ENCODE measurements around the gene RASGRF1. TPM values are rescaled to one million over a fixed set of nuclear protein-coding genes. Genes with fewer than 3 reads are reported as not detected.

Gene RASGRF1
- total RNA-seq, 4 donors from 2014 or later, result not detected

GRCh38 chr15:78984041-78984440 lies 106.5 kb downstream of the RASGRF1 start:
- intact Hi-C loops (cut with DNase I; ENCODE audit: low total_unique reads), result no loop called here
- H3K9me3 ChIP-seq, result no peaks in the 10 kb centered on the region
- in situ Hi-C loops (cut with MboI; ENCODE audit: low sequenced_read_pairs in 4 of 4), result loop anchor here in 1 of 4 donors (10.0 kb wide), 1 partner anchor 69 kb away; no protein-coding TSS in a partner anchor

GRCh38 chr15:78983146-78983918 lies 107.2 kb downstream of the RASGRF1 start:
- Histone ChIP-seq H3K4me3 (no peak overlapping the region), H3K36me3 (no peaks in the 10 kb centered on the region), H3K4me1 (peaks cover 0 to 8% of the 10 kb centered on the region in 2 donors), H3K27ac (no peak overlapping the region), H3K9me3 (no peaks in the 10 kb centered on the region), H3K27me3 (no peaks in the 10 kb centered on the region)
- TF ChIP-seq POLR2A (IDR thresholded peaks at IDR 0.05) (no peak), CTCF (IDR thresholded peaks at IDR 0.05 in 4 of 5, conservative IDR thresholded peaks at IDR 0.05 in 1 of 5) (no peak)
- DNase-seq, result no peak
- peak in 1 of 2 donors; percentile 31 for ATAC-seq
- intact Hi-C loops (cut with DNase I; ENCODE audit: low total_unique reads) (no loop called here), in situ Hi-C loops (cut with MboI; ENCODE audit: low sequenced_read_pairs in 4 of 4) (loop anchor here in 1 of 4 donors (10.0 kb wide), 1 partner anchor 69 kb away; no protein-coding TSS in a partner anchor)

More at GRCh38 chr15:78984041-78984440, 106.5 kb downstream of the RASGRF1 start:
- Histone ChIP-seq H3K36me3 (no peaks in the 10 kb centered on the region), H3K27ac (no peak overlapping the region), H3K4me1 (peaks cover 0 to 8% of the 10 kb centered on the region in 2 donors), H3K27me3 (no peaks in the 10 kb centered on the region), H3K4me3 (no peak overlapping the region)
- ATAC-seq (no peak), DNase-seq (no peak)
- no peak for TF ChIP-seq POLR2A (IDR thresholded peaks at IDR 0.05)
- no peak for TF ChIP-seq CTCF (IDR thresholded peaks at IDR 0.05 in 4 of 5, conservative IDR thresholded peaks at IDR 0.05 in 1 of 5)

- DNase-seq, result no peak
- in situ Hi-C loops (cut with MboI; ENCODE audit: low sequenced_read_pairs in 4 of 4) (loop anchor here in 1 of 4 donors (10.0 kb wide), 1 partner anchor 68 kb away; no protein-coding TSS in a partner anchor), intact Hi-C loops (cut with DNase I; ENCODE audit: low total_unique reads) (no loop called here)
- no peak for ATAC-seq
- peaks cover 0 to 8% of the 10 kb centered on the region in 2 donors for H3K4me1 ChIP-seq
- TF ChIP-seq POLR2A (IDR thresholded peaks at IDR 0.05) (no peak), CTCF (IDR thresholded peaks at IDR 0.05 in 4 of 5, conservative IDR thresholded peaks at IDR 0.05 in 1 of 5) (no peak)
- H3K36me3 ChIP-seq, result no peaks in the 10 kb centered on the region
- no peak overlapping the region for H3K4me3 ChIP-seq
- H3K9me3 ChIP-seq, result no peaks in the 10 kb centered on the region
- H3K27me3 ChIP-seq, result no peaks in the 10 kb centered on the region
- no peak overlapping the region for H3K27ac ChIP-seq
These were observed 107.8 kb downstream of the RASGRF1 start for GRCh38 chr15:78982736-78983135.

GRCh38 chr15:78981532-78982313 lies 108.9 kb downstream of the RASGRF1 start:
- H3K27ac ChIP-seq, result no peak overlapping the region
- in situ Hi-C loops (cut with MboI; ENCODE audit: low sequenced_read_pairs in 4 of 4), result loop anchor here in 1 of 4 donors (10.0 kb wide), 1 partner anchor 67 kb away; no protein-coding TSS in a partner anchor

More at GRCh38 chr15:78981532-78982313, 108.9 kb downstream of the RASGRF1 start:
- no peak for ATAC-seq
- no peak for DNase-seq
- Histone ChIP-seq H3K36me3 (no peaks in the 10 kb centered on the region), H3K9me3 (no peaks in the 10 kb centered on the region), H3K4me3 (no peak overlapping the region), H3K27me3 (no peaks in the 10 kb centered on the region), H3K4me1 (peaks cover 0 to 8% of the 10 kb centered on the region in 2 donors)
- intact Hi-C loops (cut with DNase I; ENCODE audit: low total_unique reads), result no loop called here
- TF ChIP-seq CTCF (IDR thresholded peaks at IDR 0.05 in 4 of 5, conservative IDR thresholded peaks at IDR 0.05 in 1 of 5), result no peak
- TF ChIP-seq POLR2A (IDR thresholded peaks at IDR 0.05), result no peak
